Bone marrow (tissue), 2 donors: Measurements from ENCODE around the gene PLEKHG5.
"Not testable (repeated sequence)": the region's sequence is repeated elsewhere in the genome, so short reads cannot be mapped to it uniquely, and the experiment has no call there.

Experiments used
- DNase-seq, 2 donors: peaks; one replicate each; lab custom pipeline; 2025; lab: John Stamatoyannopoulos, UW

Gene PLEKHG5

GRCh38 chr1:6496890-6497214, 5.4 kb upstream of the PLEKHG5 start:
- no peak for DNase-seq

- no peak for DNase-seq
These were observed 4.9 kb upstream of the PLEKHG5 start for GRCh38 chr1:6496365-6496721.

GRCh38 chr1:6495540-6496364, 4.3 kb upstream of the PLEKHG5 start:
- DNase-seq: no peak

GRCh38 chr1:6495041-6495441, 3.6 kb upstream of the PLEKHG5 start:
- DNase-seq: no peak

- no peak for DNase-seq
These were observed 3.2 kb upstream of the PLEKHG5 start for GRCh38 chr1:6494627-6495026.

GRCh38 chr1:6493834-6494223, 2.4 kb upstream of the PLEKHG5 start:
- not testable (repeated sequence) for DNase-seq

GRCh38 chr1:6491966-6492365, 499 bp upstream of the PLEKHG5 start:
- no peak for DNase-seq

- no peak for DNase-seq
These were observed 402 bp downstream of the PLEKHG5 start for GRCh38 chr1:6491081-6491449.

GRCh38 chr1:6490181-6491080, 1.0 kb downstream of the PLEKHG5 start:
- no peak for DNase-seq

- peak; percentile 8 to 44 for DNase-seq
These were observed 1.7 kb downstream of the PLEKHG5 start for GRCh38 chr1:6489799-6490180.

- no peak for DNase-seq
These were observed 2.1 kb downstream of the PLEKHG5 start for GRCh38 chr1:6489383-6489765.

GRCh38 chr1:6488602-6489382, 2.7 kb downstream of the PLEKHG5 start:
- no peak for DNase-seq

GRCh38 chr1:6487804-6488484, 3.5 kb downstream of the PLEKHG5 start:
- no peak for DNase-seq

GRCh38 chr1:6486433-6487011, 4.9 kb downstream of the PLEKHG5 start:
- DNase-seq: peak; percentile 57 to 63

- no peak for DNase-seq
These were observed 6.0 kb downstream of the PLEKHG5 start for GRCh38 chr1:6485168-6486101.

- DNase-seq: no peak
These were observed 6.7 kb downstream of the PLEKHG5 start for GRCh38 chr1:6484826-6485167.

GRCh38 chr1:6483761-6484117, 7.7 kb downstream of the PLEKHG5 start:
- no peak for DNase-seq

GRCh38 chr1:6483017-6483760, 8.3 kb downstream of the PLEKHG5 start:
- DNase-seq: no peak

GRCh38 chr1:6481820-6482219, 9.6 kb downstream of the PLEKHG5 start:
- no peak for DNase-seq
